WTC11 (cell line): ENCODE measurements around the gene GNLY. TPM values are rescaled to one million over a fixed set of nuclear protein-coding genes. Genes with fewer than 3 reads are reported as not detected.

ENCODE experiments used
- ATAC-seq: fragments of 200-7000 bp; cut with Tn5 transposase; 2 replicates; pipeline ENCODE4 v1.10.0; 2021; ENCODE audit warnings: mild to moderate bottlenecking, moderate library complexity
- CTCF ChIA-PET: fragments of 300-600 bp; sonication (Branson Sonifier 250); formaldehyde crosslinking; loops from one replicate; lab custom pipeline; 2021; ENCODE audit warnings: antibody characterized with exemption; lab: Charles Lee
- POLR2A ChIA-PET: fragments of 350-600 bp; sonication (Branson Sonifier 250); formaldehyde crosslinking; loops from one replicate; lab custom pipeline; 2021; ENCODE audit warnings: antibody characterized with exemption; lab: Charles Lee
- DNase-seq: peaks from one replicate; pipeline ENCODE4 v3.0.0; 2021; ENCODE audit warnings: low spot score
- H3K27ac Mint-ChIP-seq: 2 replicates; pipeline ENCODE4 v1.8.0; 2021; ENCODE audit warnings: mixed read lengths
- H3K27me3 Mint-ChIP-seq: 2 replicates; pipeline ENCODE4 v1.8.0; 2021; ENCODE audit warnings: low read depth, mild to moderate bottlenecking, moderate library complexity, mixed read lengths
- H3K36me3 Mint-ChIP-seq: 2 replicates; pipeline ENCODE4 v1.8.0; 2021; ENCODE audit warnings: mixed read lengths
- H3K4me1 Mint-ChIP-seq: 2 replicates; pipeline ENCODE4 v1.8.0; 2022; ENCODE audit warnings: mixed read lengths
- H3K4me3 Mint-ChIP-seq: 2 replicates; pipeline ENCODE4 v1.8.0; 2021; ENCODE audit warnings: mild to moderate bottlenecking, moderate library complexity, mixed read lengths
- H3K9me3 Mint-ChIP-seq: 2 replicates; pipeline ENCODE4 v1.8.0; 2021; ENCODE audit warnings: mixed read lengths
- ARID4B ChIP-seq: sonication (generic); formaldehyde crosslinking; IDR thresholded peaks from 2 replicates; pipeline ENCODE4 v1.8.0; 2023; ENCODE audit warnings: missing genetic modification reagents, mild to moderate bottlenecking, borderline replicate concordance
- ERG ChIP-seq: fragments of 250-450 bp; sonication (Bioruptor Pico); IDR thresholded peaks from 2 replicates; pipeline ENCODE4 v1.8.0; 2021; ENCODE audit warnings: mild to moderate bottlenecking
- GABPB1 ChIP-seq: sonication (generic); formaldehyde crosslinking; IDR thresholded peaks from 2 replicates; pipeline ENCODE4 v1.8.1; 2023; ENCODE audit warnings: mild to moderate bottlenecking, missing genetic modification reagents
- IRF2 ChIP-seq: sonication (generic); formaldehyde crosslinking; IDR thresholded peaks from 2 replicates; pipeline ENCODE4 v1.8.0; 2022; ENCODE audit warnings: low read depth, missing genetic modification reagents, borderline replicate concordance
- KAT7 ChIP-seq: sonication (generic); formaldehyde crosslinking; IDR thresholded peaks from 2 replicates; pipeline ENCODE4 v1.8.1; 2023; ENCODE audit warnings: missing genetic modification reagents, mild to moderate bottlenecking, borderline replicate concordance
- MAX ChIP-seq: sonication (generic); formaldehyde crosslinking; IDR thresholded peaks from 2 replicates; pipeline ENCODE4 v1.8.0; 2022; ENCODE audit warnings: mild to moderate bottlenecking, missing genetic modification reagents
- PRDM15 ChIP-seq: sonication (generic); formaldehyde crosslinking; IDR thresholded peaks from 2 replicates; pipeline ENCODE4 v1.8.0; 2022; ENCODE audit warnings: missing genetic modification reagents
- USF2 ChIP-seq: sonication (generic); formaldehyde crosslinking; IDR thresholded peaks from 2 replicates; pipeline ENCODE4 v1.8.1; 2023; ENCODE audit warnings: mild to moderate bottlenecking, missing genetic modification reagents, moderate library complexity
- ZNF532 ChIP-seq: fragments of 250-450 bp; sonication (Bioruptor Pico); IDR thresholded peaks from 2 replicates; pipeline ENCODE4 v1.9.0; 2021; ENCODE audit warnings: mild to moderate bottlenecking, borderline replicate concordance
- ZSCAN18 ChIP-seq: fragments of 250-450 bp; sonication (Bioruptor Pico); IDR thresholded peaks from 2 replicates; pipeline ENCODE4 v2.1.2; 2022; ENCODE audit warnings: mild to moderate bottlenecking, moderate library complexity
- total RNA-seq: library from RNA; stranded (reverse); gene quantifications from 3 replicates; pipeline ENCODE4 v1.2.3, GENCODE V29; 2021

Gene GNLY
- total RNA-seq, 1 experiment from 2014 or later = not detected

GRCh38 chr2:85735691-85736090, 41.5 kb downstream of the GNLY start (continued):
- TF ChIP-seq ARID4B (CRISPR knock-in tag) (no peak), GABPB1 (CRISPR knock-in tag) (no peak)

GRCh38 chr2:85736456-85737355, 42.5 kb downstream of the GNLY start:
- DNase-seq (no peak), ATAC-seq (no peak)
- TF ChIP-seq PRDM15 (CRISPR knock-in tag) (no peak), ZSCAN18 (CRISPR knock-in tag) (no peak), GABPB1 (CRISPR knock-in tag) (no peak), USF2 (CRISPR knock-in tag) (no peak), MAX (CRISPR knock-in tag) (no peak), KAT7 (CRISPR knock-in tag) (no peak), IRF2 (CRISPR knock-in tag) (no peak), ERG (CRISPR knock-in tag) (no peak), ZNF532 (CRISPR knock-in tag) (no peak)
- CTCF ChIA-PET = interaction anchor here (1.0 to 3.1 kb wide), 4 partner anchors 8 to 77 kb away, joined by 3 to 14 read pairs (median 6); no protein-coding TSS in a partner anchor
- no peaks in the 10 kb centered on the region; the same call in 1 of the 2 replicates for H3K9me3 Mint-ChIP-seq
- no peak overlapping the region for H3K27ac Mint-ChIP-seq
- POLR2A ChIA-PET = interaction anchor here (0.6 kb wide), 2 partner anchors 13 to 86 kb away, joined by 4 read pairs; no protein-coding TSS in a partner anchor
- no peak overlapping the region for H3K4me3 Mint-ChIP-seq
- no peaks in the 10 kb centered on the region for H3K4me1 Mint-ChIP-seq
- H3K36me3 Mint-ChIP-seq = no peaks in the 10 kb centered on the region
- H3K27me3 Mint-ChIP-seq = peaks cover 4% of the 10 kb centered on the region
